ENCODE data around the gene CSRNP3. TPM values are rescaled to one million over a fixed set of nuclear protein-coding genes. Genes with fewer than 3 reads are reported as not detected.

The CSRNP3 gene
- polyA plus RNA-seq, 1 donor (not counting 4 experiments of a cell fraction or from before 2014, with no cell fraction given) = 0.87 TPM

GRCh38 chr2:165423081-165423480 is 46.4 kb upstream of the CSRNP3 start:
- no peaks in the 10 kb centered on the region for H3K9me3 ChIP-seq (ENCODE audit: control insufficient read depth, low read depth, low read length)
- H3K9me1 ChIP-seq (ENCODE audit: control insufficient read depth, extremely low read depth, insufficient read depth, low read length) = no peaks in the 10 kb centered on the region
- no peak for DNase-seq (ENCODE audit: low read depth, low spot score)
- H3K27me3 ChIP-seq (ENCODE audit: control insufficient read depth, extremely low read depth, insufficient read depth, low read length) = no peaks in the 10 kb centered on the region
- no peak overlapping the region for H3K4me3 ChIP-seq (ENCODE audit: control insufficient read depth in 2 of 3, extremely low read depth in 1 of 3, insufficient read depth in 2 of 3, low read depth in 1 of 3, low read length in 3 of 3)
- H4K20me1 ChIP-seq (ENCODE audit: control insufficient read depth, extremely low read depth, insufficient read depth, low read length) = no peaks in the 10 kb centered on the region
- H3K4me2 ChIP-seq (ENCODE audit: control insufficient read depth, extremely low read depth, insufficient read depth, low read depth, low read length) = no peak overlapping the region
- no peak overlapping the region for H2AFZ ChIP-seq (ENCODE audit: control insufficient read depth, low read length)
- H3K36me3 ChIP-seq (ENCODE audit: control insufficient read depth in 2 of 2, extremely low read depth in 1 of 2, insufficient read depth in 2 of 2, low read length in 2 of 2) = no peaks in the 10 kb centered on the region
- no peak for TF ChIP-seq EZH2 (IDR thresholded peaks at IDR 0.05; ENCODE audit: low read length)
- no peak for TF ChIP-seq CTCF (optimal IDR thresholded peaks at IDR 0.05 in 1 of 3, IDR thresholded peaks at IDR 0.05 in 1 of 3, conservative IDR thresholded peaks at IDR 0.05 in 1 of 3; ENCODE audit: extremely low read depth in 1 of 3, insufficient read depth in 2 of 3, low read length in 3 of 3)
- FAIRE-seq = no peak
- no peak overlapping the region for H3K9ac ChIP-seq (ENCODE audit: control insufficient read depth, extremely low read depth, insufficient read depth, low read length)
- no peaks in the 10 kb centered on the region for H3K4me1 ChIP-seq (ENCODE audit: control insufficient read depth, extremely low read depth, insufficient read depth, low read length)
- H3K27ac ChIP-seq (ENCODE audit: control insufficient read depth, insufficient read depth, low read length) = no peak overlapping the region
- H3K79me2 ChIP-seq (ENCODE audit: control insufficient read depth, insufficient read depth, low read length) = no peaks in the 10 kb centered on the region
- dilution Hi-C loops (cut with MboI; ENCODE audit: extremely low pct_ligation_motif_present, low sequenced_read_pairs) = loop anchor here (25.0 kb wide), 1 partner anchor 264 kb away; no protein-coding TSS in a partner anchor

- no peak for FAIRE-seq
- H3K79me2 ChIP-seq (ENCODE audit: control insufficient read depth, insufficient read depth, low read length) = no peaks in the 10 kb centered on the region
- no peak for DNase-seq (ENCODE audit: low read depth, low spot score)
- no peak overlapping the region for H3K4me3 ChIP-seq (ENCODE audit: control insufficient read depth in 2 of 3, extremely low read depth in 1 of 3, insufficient read depth in 2 of 3, low read depth in 1 of 3, low read length in 3 of 3)
- H3K27ac ChIP-seq (ENCODE audit: control insufficient read depth, insufficient read depth, low read length) = no peak overlapping the region
- no peaks in the 10 kb centered on the region for H4K20me1 ChIP-seq (ENCODE audit: control insufficient read depth, extremely low read depth, insufficient read depth, low read length)
- TF ChIP-seq EZH2 (IDR thresholded peaks at IDR 0.05; ENCODE audit: low read length) (no peak), CTCF (optimal IDR thresholded peaks at IDR 0.05 in 1 of 3, IDR thresholded peaks at IDR 0.05 in 1 of 3, conservative IDR thresholded peaks at IDR 0.05 in 1 of 3; ENCODE audit: extremely low read depth in 1 of 3, insufficient read depth in 2 of 3, low read length in 3 of 3) (no peak)
- H2AFZ ChIP-seq (ENCODE audit: control insufficient read depth, low read length) = no peak overlapping the region
- no peaks in the 10 kb centered on the region for H3K9me1 ChIP-seq (ENCODE audit: control insufficient read depth, extremely low read depth, insufficient read depth, low read length)
- no peak overlapping the region for H3K9ac ChIP-seq (ENCODE audit: control insufficient read depth, extremely low read depth, insufficient read depth, low read length)
- no peaks in the 10 kb centered on the region for H3K4me1 ChIP-seq (ENCODE audit: control insufficient read depth, extremely low read depth, insufficient read depth, low read length)
- H3K36me3 ChIP-seq (ENCODE audit: control insufficient read depth in 2 of 2, extremely low read depth in 1 of 2, insufficient read depth in 2 of 2, low read length in 2 of 2) = no peaks in the 10 kb centered on the region
- no peaks in the 10 kb centered on the region for H3K27me3 ChIP-seq (ENCODE audit: control insufficient read depth, extremely low read depth, insufficient read depth, low read length)
- no peaks in the 10 kb centered on the region for H3K9me3 ChIP-seq (ENCODE audit: control insufficient read depth, low read depth, low read length)
- no peak overlapping the region for H3K4me2 ChIP-seq (ENCODE audit: control insufficient read depth, extremely low read depth, insufficient read depth, low read depth, low read length)
- dilution Hi-C loops (cut with MboI; ENCODE audit: extremely low pct_ligation_motif_present, low sequenced_read_pairs) = no loop called here
Observed at GRCh38 chr2:165425556-165425955, 43.9 kb upstream of the CSRNP3 start.
